ENCODE data around the gene PIM3. TPM values are rescaled to one million over a fixed set of nuclear protein-coding genes. Genes with fewer than 3 reads are reported as not detected.

Gene PIM3
- total RNA-seq, 4 donors from 2014 or later = 31.7 to 106 (median 53.6) TPM

Small RNAs within 50 kb of the gene (microRNA-seq; reads per million reads assigned to microRNA genes)
- gene MIR6821 (ENCODE audit: borderline microRNAs expressed, borderline replicate concordance) = not detected

Small RNAs within 50 kb of the gene (small RNA-seq; reads per million reads assigned to genes)
- gene MIR6821 = not detected

Other genes starting within 250 kb of the PIM3 start
- gene BRD1, start 132.9 kb upstream of the PIM3 start, total RNA-seq = 10 to 100 TPM; 17.9 to 47.4 (median 37.9) TPM
- gene ZBED4, start 106.9 kb upstream of the PIM3 start, total RNA-seq = 10 to 100 TPM in 2 of 4 donors, 1 to 10 TPM in 1, under 1 TPM in 1; 0.59 to 16.4 (median 12.7) TPM
- 10 to 100 TPM; 11.8 to 22.5 (median 18.3) TPM for gene ALG12, start 42.3 kb upstream of the PIM3 start, total RNA-seq
- 10 to 100 TPM in 2 of 4 donors, 1 to 10 TPM in 2; 3.6 to 37.0 (median 14.6) TPM for gene CRELD2, start 42.1 kb upstream of the PIM3 start, total RNA-seq
- under 1 TPM in 2 of 4 donors, not detected in 2; 0.12 to 0.26 TPM for gene IL17REL, start 52.0 kb downstream of the PIM3 start, total RNA-seq
- gene TTLL8, start 97.5 kb downstream of the PIM3 start, total RNA-seq = not detected
- 1 to 10 TPM in 1 of 4 donors, under 1 TPM in 2, not detected in 1; 0.29 to 1.9 (median 0.40) TPM for gene MLC1, start 124.7 kb downstream of the PIM3 start, total RNA-seq
- 1 to 10 TPM in 2 of 4 donors, not detected in 2; 1.8 to 3.4 TPM for gene MOV10L1, start 129.2 kb downstream of the PIM3 start, total RNA-seq
- gene PANX2, start 210.0 kb downstream of the PIM3 start, total RNA-seq = under 1 TPM in 2 of 4 donors, not detected in 2; 0.35 to 0.43 TPM
- 10 to 100 TPM in 3 of 4 donors, 1 to 10 TPM in 1; 9.5 to 37.3 (median 15.0) TPM for gene TRABD, start 225.1 kb downstream of the PIM3 start, total RNA-seq
- 10 to 100 TPM in 2 of 4 donors, 1 to 10 TPM in 2; 1.5 to 22.1 (median 10.0) TPM for gene SELENOO, start 240.2 kb downstream of the PIM3 start, total RNA-seq

Data from uterus (tissue), 4 donors.